Frontal cortex (tissue), 1 donor: Measurements from ENCODE around the gene NMNAT3. TPM values are rescaled to one million over a fixed set of nuclear protein-coding genes. Genes with fewer than 3 reads are reported as not detected.

Experiments
- small RNA-seq: library from RNA; depleted of rRNA; stranded (forward); fragments of <200 nt; gene quantifications from one replicate; pipeline ENCODE3, GENCODE V24; 2014
- total RNA-seq: library from RNA; depleted of rRNA; stranded (reverse); fragments of >200 nt; gene quantifications from one replicate; pipeline ENCODE4 v1.2.3, GENCODE V29; 2014

Gene NMNAT3
- total RNA-seq, 1 donor from 2014 or later, result 6.9 TPM

Small RNAs within 50 kb of the gene (small RNA-seq; reads per million reads assigned to genes)
- not detected for gene RN7SL724P

Other genes starting within 250 kb of the NMNAT3 start
- gene RBP2, start 201.5 kb downstream of the NMNAT3 start, total RNA-seq, result not detected
- 32.6 TPM for gene RBP1, start 138.2 kb downstream of the NMNAT3 start, total RNA-seq